Posterior cingulate gyrus (tissue), 11 donors: Measurements from ENCODE around the gene FGF14.

Experiments used
- DNase-seq, 10 donors: peaks; one replicate each; pipeline versions ENCODE4 v3.0.0 to v3.0.0-alpha.2; 2020 to 2021; ENCODE audit warnings: mixed read lengths in 3 of 10
- intact Hi-C: fragments of 100-400 bp; cut with DNase I; formaldehyde crosslinking; loops from one replicate; pipeline ENCODE4 v1.15.1; 2023

FGF14 gene

GRCh38 chr13:102369302-102369701 lies 32.5 kb downstream of the FGF14 start:
- intact Hi-C loops = no loop called here

GRCh38 chr13:102367836-102368235 lies 34.0 kb downstream of the FGF14 start:
- intact Hi-C loops = no loop called here
- DNase-seq = peak in 1 of 10 donors; percentile 39

More at GRCh38 chr13:102369302-102369701, 32.5 kb downstream of the FGF14 start:
- DNase-seq = no peak

DNA sequence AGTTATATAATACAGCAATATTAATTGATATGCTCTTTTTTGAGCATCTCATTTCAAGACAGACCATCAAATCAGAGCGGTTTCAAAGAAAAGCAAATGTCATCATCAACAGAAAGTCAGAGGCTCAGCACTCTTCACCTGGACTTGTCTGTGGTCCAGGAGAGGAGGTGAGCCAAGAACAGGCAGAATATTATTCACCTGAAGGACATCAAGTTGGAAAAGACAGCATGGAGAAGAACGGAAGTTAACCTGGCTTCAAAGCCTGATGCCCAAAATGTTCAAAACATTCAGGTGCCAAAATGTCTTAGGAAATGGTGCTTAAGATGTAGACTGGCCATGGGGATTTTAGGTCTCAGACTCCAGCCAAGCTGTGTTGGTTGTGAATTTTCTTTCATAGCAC lies 40.7 kb downstream of the FGF14 start:
- DNase-seq = no peak
- intact Hi-C loops = no loop called here

- DNase-seq = no peak
- intact Hi-C loops = no loop called here
These were observed 42.6 kb downstream of the FGF14 start for GRCh38 chr13:102359264-102359663.

DNA sequence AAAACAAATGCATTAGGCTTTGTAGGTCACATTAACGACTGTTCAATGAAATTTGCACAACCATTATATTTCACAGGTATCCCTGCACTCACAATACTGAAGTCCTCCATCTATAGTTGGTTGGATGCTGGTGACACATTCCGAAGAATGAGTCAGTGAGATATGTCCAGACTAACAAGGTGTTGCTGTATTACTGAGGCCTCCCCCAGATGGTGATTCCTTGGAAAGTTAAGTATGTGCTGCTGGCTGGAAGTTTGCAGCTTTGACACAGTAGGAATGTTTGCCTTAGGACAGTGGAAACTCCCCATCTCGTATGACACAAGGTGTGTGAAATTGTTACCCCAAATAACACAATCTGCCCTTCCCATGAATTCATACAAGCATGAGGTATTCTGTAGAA lies 46.6 kb downstream of the FGF14 start:
- intact Hi-C loops = no loop called here
- DNase-seq = no peak

DNA sequence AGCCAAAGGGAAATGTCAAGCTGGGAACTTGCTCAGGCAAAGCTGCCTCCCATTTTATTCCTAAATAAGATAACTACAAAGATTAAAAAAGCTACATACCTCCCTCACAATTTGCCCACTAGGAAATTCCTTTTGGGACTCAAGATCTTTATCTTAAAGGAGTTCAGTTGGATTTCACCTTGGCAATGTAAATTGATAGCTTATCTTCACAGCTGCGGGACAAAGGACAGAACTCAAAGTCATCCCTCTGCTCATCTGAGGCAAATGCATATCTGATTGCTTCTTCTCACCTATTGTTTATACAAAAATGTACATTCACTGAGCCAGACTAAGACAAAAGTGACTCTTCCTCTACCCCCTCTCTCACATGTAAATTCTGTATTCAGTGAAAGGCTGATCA lies 47.8 kb downstream of the FGF14 start:
- no peak for DNase-seq
- intact Hi-C loops = no loop called here

- no peak for DNase-seq
- intact Hi-C loops = no loop called here
These were observed 50.3 kb downstream of the FGF14 start for GRCh38 chr13:102351521-102351920.

DNA sequence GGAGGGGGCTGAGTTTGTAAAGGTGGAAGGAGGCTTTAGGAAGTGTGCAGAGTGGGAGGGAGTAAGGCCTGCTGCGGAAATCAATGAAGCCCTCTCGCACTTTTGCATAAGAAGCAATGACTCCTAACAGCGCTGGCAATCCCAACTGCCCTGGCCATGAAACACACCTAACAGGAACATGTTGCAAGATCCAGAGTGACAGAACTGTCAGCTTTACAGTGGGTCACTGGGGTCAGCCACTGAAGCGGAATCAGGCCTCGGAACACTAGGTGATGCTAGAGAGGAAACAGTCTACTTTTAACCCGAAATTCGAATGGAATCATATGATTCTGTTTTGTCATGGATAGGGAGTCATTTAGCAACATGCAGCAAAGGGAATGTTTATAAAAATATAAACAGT lies 54.4 kb downstream of the FGF14 start:
- no peak for DNase-seq
- intact Hi-C loops = no loop called here

- no peak for DNase-seq
- intact Hi-C loops = no loop called here
These were observed 55.1 kb downstream of the FGF14 start for GRCh38 chr13:102346769-102347168.

- no peak for DNase-seq
- intact Hi-C loops = no loop called here
These were observed 57.4 kb downstream of the FGF14 start for GRCh38 chr13:102344410-102344809.

DNA sequence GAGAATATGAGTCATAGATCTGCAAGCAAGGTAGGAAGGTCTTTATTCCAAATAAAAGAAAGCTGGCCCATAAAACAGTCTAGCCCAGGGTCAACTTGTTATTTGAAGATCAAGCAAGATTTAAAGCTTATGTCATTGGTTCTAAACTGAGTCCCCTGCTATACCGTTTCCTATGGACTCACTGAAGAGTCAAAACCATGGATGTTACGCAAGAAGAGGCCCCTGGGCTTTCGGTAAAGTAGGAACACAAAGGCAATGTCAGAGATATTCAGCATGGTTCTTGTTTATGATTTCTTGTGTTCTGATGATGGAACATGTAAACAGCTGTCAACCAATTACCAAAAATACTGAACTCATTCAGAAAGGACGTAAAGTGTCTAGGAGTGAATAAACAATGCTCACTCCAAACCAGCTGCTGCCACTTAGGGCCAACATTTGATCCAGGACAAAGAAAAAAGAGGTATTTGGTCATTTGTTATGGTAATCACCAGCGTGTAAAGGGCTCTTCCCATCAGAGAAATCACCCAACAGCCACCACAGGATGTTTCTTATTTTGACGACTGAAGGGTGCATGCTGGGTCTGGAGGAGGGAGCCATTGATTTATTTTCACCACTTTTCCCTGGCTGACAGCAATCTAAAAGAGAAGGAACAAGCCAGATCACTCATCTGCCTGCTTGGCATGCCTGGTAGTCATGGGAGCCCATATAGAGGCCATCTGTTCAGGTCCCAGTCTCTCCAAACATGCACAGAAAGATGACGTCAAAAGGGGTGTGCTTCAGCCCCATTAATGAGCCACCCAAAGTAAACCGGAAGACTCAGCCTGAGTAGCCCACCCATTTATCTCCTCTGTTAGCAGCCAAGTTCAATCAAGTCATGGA lies 68.3 kb downstream of the FGF14 start:
- no peak for DNase-seq
- intact Hi-C loops = no loop called here

- DNase-seq = no peak
- intact Hi-C loops = no loop called here
These were observed 72.9 kb downstream of the FGF14 start for GRCh38 chr13:102328909-102329308.

DNA sequence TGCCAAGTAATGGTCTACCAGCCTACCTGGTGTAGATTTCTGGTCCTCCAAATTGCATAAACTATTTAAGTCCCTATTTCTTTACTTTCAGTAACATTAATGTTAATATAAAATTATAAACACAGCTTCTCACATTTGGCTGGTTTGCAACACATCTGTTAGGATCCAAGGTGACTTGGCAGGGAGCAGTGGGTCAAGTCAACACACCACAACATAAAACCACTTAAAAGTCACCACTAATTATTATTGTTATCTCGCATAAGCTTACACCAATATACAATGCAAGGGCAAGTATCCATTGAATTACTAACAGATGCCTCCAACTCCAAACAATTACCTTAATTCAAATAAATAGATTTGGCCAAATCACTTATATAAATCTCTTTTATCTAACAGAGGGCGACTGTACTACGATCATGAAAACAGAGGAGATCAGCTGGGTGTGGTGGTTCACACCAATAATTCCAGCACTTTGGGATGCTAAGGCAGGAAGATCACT lies 74.7 kb downstream of the FGF14 start:
- intact Hi-C loops = no loop called here
- DNase-seq = no peak

DNA sequence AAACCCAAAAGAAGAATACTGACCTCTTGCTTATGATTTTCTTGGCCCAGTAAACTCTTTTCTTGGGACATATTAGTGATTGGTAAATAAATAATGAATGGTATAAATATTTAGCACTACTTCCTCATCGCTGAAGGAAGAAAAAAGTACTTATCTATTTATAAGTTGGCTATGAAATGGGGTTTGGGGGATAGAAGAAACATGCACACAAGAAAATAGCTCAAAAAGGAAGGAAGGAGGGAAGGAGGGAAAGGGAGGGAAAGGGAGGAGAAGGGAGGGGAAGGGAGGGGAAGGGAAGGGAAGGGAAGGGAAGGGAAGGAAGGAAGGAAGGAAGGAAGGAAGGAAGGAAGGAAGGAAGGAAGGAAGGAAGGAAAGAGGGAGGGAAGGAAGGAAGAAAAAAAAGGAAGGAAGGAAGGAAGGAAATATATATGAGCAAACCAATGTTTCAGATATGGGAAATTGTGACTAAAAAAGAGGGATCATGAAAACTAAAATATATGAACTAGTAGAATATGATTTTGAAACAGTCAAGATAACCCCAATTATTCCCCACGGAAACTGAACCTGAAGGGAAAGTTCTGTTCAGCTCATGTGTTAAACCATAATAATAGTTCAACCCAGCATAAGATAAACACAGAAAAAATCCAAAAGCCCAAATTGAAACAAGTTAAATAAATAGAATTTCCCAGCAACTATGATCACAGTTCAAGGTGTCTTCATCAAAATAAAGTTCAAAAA lies 75.3 kb downstream of the FGF14 start:
- DNase-seq = no peak
- intact Hi-C loops = no loop called here

- no peak for DNase-seq
- intact Hi-C loops = no loop called here
These were observed 76.5 kb downstream of the FGF14 start for GRCh38 chr13:102325321-102325720.

- no peak for DNase-seq
- intact Hi-C loops = no loop called here
These were observed 78.3 kb downstream of the FGF14 start for GRCh38 chr13:102323505-102323904.

GRCh38 chr13:102323012-102323411 lies 78.8 kb downstream of the FGF14 start:
- intact Hi-C loops = no loop called here
- no peak for DNase-seq

DNA sequence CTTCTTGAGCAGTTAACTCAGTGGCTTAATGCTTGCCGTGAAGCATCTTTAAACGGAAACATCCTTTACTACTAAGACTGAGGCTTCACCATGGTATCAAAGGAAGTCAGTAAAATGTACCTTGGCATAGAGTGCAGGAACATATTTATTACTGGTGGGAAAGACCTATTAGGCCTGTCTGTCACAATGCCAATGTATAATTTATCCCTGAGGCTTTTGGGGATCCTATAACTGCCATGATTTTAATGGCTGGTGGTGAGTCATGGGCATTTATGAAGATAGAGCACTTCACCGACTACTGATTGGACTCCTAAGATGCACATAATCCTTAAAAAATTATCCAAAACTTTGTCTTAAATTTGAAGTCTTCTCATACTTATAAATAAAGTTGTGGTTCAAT lies 79.6 kb downstream of the FGF14 start:
- DNase-seq = no peak
- intact Hi-C loops = no loop called here

GRCh38 chr13:102318233-102318632 lies 83.6 kb downstream of the FGF14 start:
- intact Hi-C loops = no loop called here
- DNase-seq = no peak

DNA sequence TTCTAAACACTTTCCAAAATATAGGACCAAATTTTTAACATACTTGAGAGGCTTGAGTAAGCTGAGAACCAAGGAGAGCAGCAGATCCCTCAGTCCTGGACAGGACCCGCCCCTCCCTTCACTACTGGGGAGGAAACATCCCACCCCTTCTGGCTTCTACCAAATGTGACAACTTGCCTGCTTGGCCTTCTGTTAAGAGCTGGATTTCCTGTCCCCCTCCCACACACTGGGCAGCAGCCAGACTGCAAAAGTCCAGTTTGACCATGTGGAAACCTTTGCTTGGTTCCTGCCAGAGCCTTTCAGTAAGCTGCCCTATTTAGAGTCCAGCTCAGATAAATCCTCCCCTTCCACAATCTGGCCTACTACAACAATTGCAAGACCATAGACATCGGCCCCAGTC lies 84.3 kb downstream of the FGF14 start:
- intact Hi-C loops = no loop called here
- DNase-seq = peak in 4 of 10 donors; percentile 16 to 78 (median 68)

DNA sequence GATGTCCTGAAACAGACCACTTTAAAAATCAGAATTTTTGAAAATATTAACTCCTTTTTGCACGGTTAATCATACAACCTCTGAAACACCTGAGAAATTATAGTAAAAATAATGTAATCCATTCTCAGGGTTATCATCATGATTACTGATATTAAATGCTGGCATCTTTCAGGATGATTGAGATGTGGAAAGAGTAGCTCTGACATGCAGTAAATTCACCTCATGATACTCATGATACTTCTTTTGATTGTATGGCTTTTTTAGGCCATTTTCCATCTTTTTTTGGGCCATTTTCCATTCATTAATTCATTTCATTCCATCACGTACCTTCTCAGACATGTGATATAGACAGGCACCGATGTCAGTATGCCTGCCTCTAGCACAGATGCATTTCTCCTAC lies 85.1 kb downstream of the FGF14 start:
- DNase-seq = no peak
- intact Hi-C loops = no loop called here

DNA sequence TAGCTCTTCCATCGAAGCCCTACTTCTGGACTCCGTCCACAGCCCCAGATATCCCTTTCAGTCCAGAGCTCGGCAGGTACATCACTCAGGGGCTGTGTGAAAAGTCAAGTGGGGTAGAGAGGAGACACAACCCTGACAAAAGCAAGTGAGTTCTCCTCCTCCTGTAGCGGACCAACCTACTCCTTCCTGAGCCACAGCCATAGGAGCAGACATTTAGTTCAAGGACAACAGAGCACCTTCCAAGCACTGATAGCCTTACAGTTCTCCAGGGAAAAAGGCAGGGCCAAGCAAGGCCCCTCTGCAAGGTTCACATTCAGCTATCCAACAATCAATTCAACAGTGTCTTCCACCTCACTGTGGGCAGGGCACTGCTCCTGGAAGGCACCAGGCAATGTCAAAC lies 89.0 kb downstream of the FGF14 start:
- no peak for DNase-seq
- intact Hi-C loops = no loop called here
